Keratinocyte (primary cell): ENCODE results near the gene ALK. TPM values are rescaled to one million over a fixed set of nuclear protein-coding genes. Genes with fewer than 3 reads are reported as not detected.

Experiments used
- DNase-seq: peaks from one replicate; pipeline ENCODE4 v3.0.0-alpha.2; 2011; ENCODE audit warnings: low read depth, missing footprints, low spot score
- FAIRE-seq: peaks from 2 replicates; lab custom pipeline; 2011; peaks lifted over from hg19 to GRCh38; lab: Jason Lieb, UNC
- H2AFZ ChIP-seq: 2 replicates; pipeline ENCODE4 v1.6.0; 2012; ENCODE audit warnings: low read length, control low read depth, inconsistent platforms; ENCODE audit not compliant: control insufficient read depth
- H3K27ac ChIP-seq: 2 replicates; pipeline ENCODE4 v1.5.1; 2011; ENCODE audit warnings: low read length; ENCODE audit not compliant: control insufficient read depth, insufficient read depth
- H3K27me3 ChIP-seq: 3 replicates; pipeline ENCODE4 v1.6.0; 2011; ENCODE audit warnings: low read length; ENCODE audit not compliant: control insufficient read depth, insufficient read depth; ENCODE audit errors: extremely low read depth
- H3K36me3 ChIP-seq, 2 experiments: 2 replicates in 1 of 2; 3 replicates in 1 of 2; pipeline ENCODE4 v1.5.1; 2011; ENCODE audit warnings: low read length in 2 of 2, mild to moderate bottlenecking in 1 of 2; ENCODE audit not compliant: control insufficient read depth in 2 of 2, insufficient read depth in 2 of 2; ENCODE audit errors: extremely low read depth in 1 of 2
- H3K4me1 ChIP-seq: 3 replicates; pipeline ENCODE4 v1.5.1; 2011; ENCODE audit warnings: low read length; ENCODE audit not compliant: control insufficient read depth, insufficient read depth; ENCODE audit errors: extremely low read depth
- H3K4me2 ChIP-seq: 3 replicates; pipeline ENCODE4 v1.6.0; 2011; ENCODE audit warnings: low read depth, low read length; ENCODE audit not compliant: control insufficient read depth, insufficient read depth; ENCODE audit errors: extremely low read depth
- H3K4me3 ChIP-seq, 3 experiments: fragments of 200-600 bp in 1 of 3; sonication (generic) in 1 of 3; 2 replicates in 2 of 3; 3 replicates in 1 of 3; pipeline ENCODE4 v1.5.1; 2011 to 2016; ENCODE audit warnings: low read length in 3 of 3, mild to moderate bottlenecking in 3 of 3, control low read depth in 2 of 3, inconsistent platforms in 1 of 3, low read depth in 1 of 3, mixed read lengths in 1 of 3, mixed run types in 1 of 3, moderate library complexity in 1 of 3; ENCODE audit not compliant: control insufficient read depth in 2 of 3, insufficient read depth in 2 of 3; ENCODE audit errors: extremely low read depth in 1 of 3
- H3K79me2 ChIP-seq: 2 replicates; pipeline ENCODE4 v1.6.0; 2012; ENCODE audit warnings: low read length; ENCODE audit not compliant: control insufficient read depth, insufficient read depth
- H3K9ac ChIP-seq: 3 replicates; pipeline ENCODE4 v1.6.0; 2011; ENCODE audit warnings: low read length; ENCODE audit not compliant: control insufficient read depth, insufficient read depth; ENCODE audit errors: extremely low read depth
- H3K9me1 ChIP-seq: 3 replicates; pipeline ENCODE4 v1.6.0; 2011; ENCODE audit warnings: low read length; ENCODE audit not compliant: control insufficient read depth, insufficient read depth; ENCODE audit errors: extremely low read depth
- H3K9me3 ChIP-seq: 2 replicates; pipeline ENCODE4 v1.5.1; 2012; ENCODE audit warnings: low read depth, low read length; ENCODE audit not compliant: control insufficient read depth
- H4K20me1 ChIP-seq: 3 replicates; pipeline ENCODE4 v1.6.0; 2011; ENCODE audit warnings: low read length; ENCODE audit not compliant: control insufficient read depth, insufficient read depth; ENCODE audit errors: extremely low read depth
- CTCF ChIP-seq, 3 experiments: IDR thresholded peaks in 1 of 3; conservative IDR thresholded peaks in 1 of 3; optimal IDR thresholded peaks in 1 of 3; 2 replicates in 2 of 3; 3 replicates in 1 of 3; pipeline versions ENCODE3 to v1.5.1; 2011; ENCODE audit warnings: low read length in 3 of 3, mild to moderate bottlenecking in 3 of 3, moderate library complexity in 2 of 3, control low read depth in 1 of 3, inconsistent platforms in 1 of 3; ENCODE audit not compliant: insufficient read depth in 2 of 3; ENCODE audit errors: extremely low read depth in 1 of 3
- EZH2 ChIP-seq: IDR thresholded peaks from one replicate; pipeline ENCODE4 v1.6.1; 2012; ENCODE audit warnings: inconsistent platforms, mild to moderate bottlenecking, low read length, moderate library complexity
- dilution Hi-C: fragments of 300-500 bp; cut with MboI; formaldehyde crosslinking; loops from one replicate; pipeline ENCODE4 v1.7.0; 2020; ENCODE audit warnings: low sequenced_read_pairs; ENCODE audit not compliant: extremely low pct_ligation_motif_present
- polyA plus RNA-seq, 5 experiments: library from polyadenylated mRNA; depleted of rRNA in 3 of 5; stranded (reverse) in 3 of 5; stranded (forward) in 1 of 5; unstranded in 1 of 5; fragments of >200 nt; gene quantifications; 1 replicate in 1 of 5; 2 replicates in 3 of 5; 3 replicates in 1 of 5; pipeline versions ENCODE4 v1.2.1 to v1.2.3, GENCODE V29; 2011 to 2012; ENCODE audit warnings: missing spikeins in 2 of 5, low read depth in 1 of 5, low replicate concordance in 1 of 5

Gene ALK
- polyA plus RNA-seq, 1 donor (not counting 4 experiments of a cell fraction or from before 2014, with no cell fraction given), result not detected

DNA sequence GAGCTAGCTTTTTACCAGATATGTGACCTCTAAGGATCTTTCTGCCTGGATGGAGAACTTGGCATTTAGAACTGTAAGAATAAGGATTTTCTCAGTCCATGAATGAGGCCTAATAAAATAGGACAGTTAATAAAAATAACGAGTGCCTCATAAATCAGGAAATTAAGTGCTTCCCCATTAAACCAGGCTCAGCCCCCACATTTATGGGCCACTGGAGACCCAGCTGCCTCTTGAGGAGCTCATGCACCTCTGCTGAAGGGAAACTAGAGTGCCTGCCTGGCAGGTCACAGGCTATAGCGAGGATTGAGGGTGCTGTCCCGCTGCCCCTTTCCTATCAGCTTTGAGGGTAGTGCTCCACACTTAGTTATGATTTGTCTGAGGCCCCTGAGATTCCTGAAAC is 158.0 kb downstream of the ALK start:
- no peaks in the 10 kb centered on the region for H3K9me1 ChIP-seq
- dilution Hi-C loops, result no loop called here

GRCh38 chr2:29762239-29762638 is 159.1 kb downstream of the ALK start:
- Histone ChIP-seq H3K36me3 (no peaks in the 10 kb centered on the region), H2AFZ (no peak overlapping the region), H4K20me1 (no peaks in the 10 kb centered on the region), H3K9ac (no peak overlapping the region), H3K79me2 (no peaks in the 10 kb centered on the region), H3K9me1 (no peaks in the 10 kb centered on the region), H3K4me3 (no peak overlapping the region), H3K4me1 (peaks cover 4% of the 10 kb centered on the region), H3K27me3 (no peaks in the 10 kb centered on the region), H3K27ac (no peak overlapping the region), H3K9me3 (no peaks in the 10 kb centered on the region), H3K4me2 (no peak overlapping the region)
- TF ChIP-seq EZH2, result no peak
- no peak for TF ChIP-seq CTCF (optimal IDR thresholded peaks at IDR 0.05 in 1 of 3, IDR thresholded peaks at IDR 0.05 in 1 of 3, conservative IDR thresholded peaks at IDR 0.05 in 1 of 3; ENCODE audit: extremely low read depth in 1 of 3, insufficient read depth in 2 of 3, low read length in 3 of 3)
- dilution Hi-C loops, result no loop called here
- DNase-seq (no peak), FAIRE-seq (no peak)

More for the DNA sequence above, 158.0 kb downstream of the ALK start:
- H3K9me3 ChIP-seq, result no peaks in the 10 kb centered on the region
- no peaks in the 10 kb centered on the region for H3K79me2 ChIP-seq
- no peaks in the 10 kb centered on the region for H3K27me3 ChIP-seq
- H3K4me2 ChIP-seq, result no peak overlapping the region
- no peak overlapping the region for H3K4me3 ChIP-seq
- no peaks in the 10 kb centered on the region for H4K20me1 ChIP-seq
- H3K9ac ChIP-seq, result no peak overlapping the region
- H3K4me1 ChIP-seq, result peaks cover 4% of the 10 kb centered on the region
- H3K36me3 ChIP-seq, result no peaks in the 10 kb centered on the region
- FAIRE-seq (no peak), DNase-seq (no peak)
- H2AFZ ChIP-seq, result no peak overlapping the region
- TF ChIP-seq CTCF (optimal IDR thresholded peaks at IDR 0.05 in 1 of 3, IDR thresholded peaks at IDR 0.05 in 1 of 3, conservative IDR thresholded peaks at IDR 0.05 in 1 of 3; ENCODE audit: extremely low read depth in 1 of 3, insufficient read depth in 2 of 3, low read length in 3 of 3), result no peak
- TF ChIP-seq EZH2, result no peak
- no peak overlapping the region for H3K27ac ChIP-seq
